SW480 (cell line): ENCODE measurements around the gene TMPRSS2.

Experiments used
- DNase-seq: peaks from one replicate; pipeline ENCODE4 v3.0.0-alpha.2; 2016; ENCODE audit warnings: low spot score

The TMPRSS2 gene

DNA sequence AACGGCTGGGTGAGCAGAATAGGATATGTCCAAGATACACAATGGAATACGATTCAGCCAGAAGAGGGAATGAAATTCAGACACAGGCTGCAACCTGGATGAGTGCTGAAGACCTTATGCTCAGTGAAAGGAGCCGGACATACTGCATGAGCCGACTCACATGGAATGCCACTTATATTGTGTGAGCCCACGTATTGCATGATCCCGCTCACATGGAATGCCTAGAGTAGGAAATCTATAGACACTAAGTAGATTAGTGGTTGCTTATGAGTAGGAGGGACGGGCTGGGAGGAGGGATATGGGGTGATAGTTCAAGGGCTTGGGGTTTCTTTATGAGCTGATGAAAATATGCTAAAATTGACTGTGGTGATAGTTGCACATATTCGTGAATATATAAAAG is 26.8 kb downstream of the TMPRSS2 start:
- DNase-seq, result peak; percentile 48

DNA sequence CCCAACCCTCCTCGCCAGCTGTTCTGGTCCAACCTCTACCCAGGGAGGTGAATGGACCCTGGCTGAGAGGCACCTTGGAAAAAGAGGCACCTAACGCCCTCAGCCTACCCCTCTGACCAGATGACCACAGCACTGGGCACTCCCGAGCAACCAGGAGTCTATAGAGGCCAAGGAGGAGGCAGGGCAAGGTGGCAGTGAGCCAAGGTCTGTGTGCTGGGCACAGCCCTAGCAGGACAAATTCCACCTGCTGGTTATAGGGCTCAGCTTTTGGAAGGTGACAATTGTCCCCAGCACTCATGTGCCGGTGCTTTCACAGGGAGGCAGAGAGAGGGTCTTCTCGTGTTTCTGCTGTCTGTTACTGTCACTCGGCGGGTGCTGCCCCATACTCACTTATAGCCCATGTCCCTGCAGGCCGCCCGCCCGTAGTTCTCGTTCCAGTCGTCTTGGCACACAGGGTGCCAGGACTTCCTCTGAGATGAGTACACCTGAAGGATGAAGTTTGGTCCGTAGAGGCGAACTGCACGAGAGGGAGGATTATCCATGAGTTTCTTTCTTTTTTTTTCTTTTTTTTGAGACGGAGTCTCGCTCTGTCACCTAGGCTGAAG is 27.8 kb downstream of the TMPRSS2 start:
- DNase-seq, result no peak

GRCh38 chr21:41479686-41480085 is 28.3 kb downstream of the TMPRSS2 start:
- no peak for DNase-seq

GRCh38 chr21:41478319-41479177 is 29.4 kb downstream of the TMPRSS2 start:
- peak; percentile 42 for DNase-seq

DNA sequence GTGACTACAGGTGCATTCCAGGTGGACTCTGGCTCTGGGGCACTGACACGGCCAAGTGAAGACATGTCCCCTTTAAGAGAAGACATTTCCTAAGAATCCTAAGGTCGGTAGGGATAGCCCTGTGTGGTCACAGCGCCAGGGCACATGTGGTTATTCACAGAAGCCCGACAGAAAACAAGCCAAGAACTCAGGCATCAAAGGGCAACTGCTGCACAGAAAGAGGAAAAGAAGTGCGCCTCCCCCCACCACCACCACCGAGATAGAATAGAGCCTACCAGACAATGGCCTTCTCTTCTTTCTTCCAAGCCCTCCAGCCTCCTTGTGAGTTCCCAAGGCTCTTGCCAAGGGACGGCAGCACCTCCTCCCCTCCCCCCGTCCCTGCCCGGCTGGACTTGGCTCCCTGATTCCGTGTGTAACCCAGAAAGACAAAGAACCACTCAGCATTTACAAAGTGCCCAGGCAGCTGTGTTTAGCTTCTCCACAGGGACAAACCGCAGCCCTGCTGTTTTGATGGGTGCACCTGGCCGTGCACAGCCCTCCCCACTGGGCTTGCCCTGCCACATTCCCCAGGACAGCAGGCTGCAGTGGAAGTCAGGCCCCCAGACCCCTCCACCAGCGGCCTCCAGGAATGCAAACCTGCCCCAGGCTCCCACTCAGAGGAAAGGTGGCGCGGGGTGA is 30.2 kb downstream of the TMPRSS2 start:
- DNase-seq, result peak; percentile 75

DNA sequence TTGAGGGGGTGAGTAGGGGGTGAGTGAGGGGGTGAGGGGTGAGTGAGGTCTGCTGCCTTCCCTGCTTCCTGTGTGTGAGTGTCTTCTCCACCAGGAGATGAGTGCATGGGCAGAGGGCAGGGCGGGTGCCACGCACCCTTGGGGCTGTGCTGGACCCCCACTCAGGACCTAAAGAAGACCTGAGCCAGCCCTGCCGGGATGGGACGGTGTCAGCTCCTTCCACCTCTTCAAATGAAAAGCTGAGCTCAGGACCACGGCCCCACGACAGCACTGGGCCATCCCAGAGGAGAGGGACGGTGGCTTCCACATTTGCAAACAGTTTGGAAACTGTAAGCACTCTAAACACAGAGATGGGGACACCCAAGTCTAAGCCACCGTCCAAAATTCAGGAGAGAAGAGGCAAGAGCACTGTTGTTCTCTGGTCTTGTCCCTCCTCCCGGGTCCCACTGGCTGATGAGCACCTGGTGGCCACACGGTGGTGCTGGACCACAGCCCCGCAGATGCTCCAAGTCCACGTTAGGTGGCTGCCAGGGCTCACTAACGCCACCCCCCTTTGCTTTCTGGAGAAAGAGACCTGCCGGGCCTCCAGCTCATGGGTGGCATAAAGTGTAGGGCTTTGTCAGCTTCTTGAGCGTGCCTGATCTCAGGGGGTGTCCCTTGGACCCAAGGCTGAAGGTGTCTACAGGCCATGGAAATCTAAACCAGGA is 32.1 kb downstream of the TMPRSS2 start:
- no peak for DNase-seq

DNA sequence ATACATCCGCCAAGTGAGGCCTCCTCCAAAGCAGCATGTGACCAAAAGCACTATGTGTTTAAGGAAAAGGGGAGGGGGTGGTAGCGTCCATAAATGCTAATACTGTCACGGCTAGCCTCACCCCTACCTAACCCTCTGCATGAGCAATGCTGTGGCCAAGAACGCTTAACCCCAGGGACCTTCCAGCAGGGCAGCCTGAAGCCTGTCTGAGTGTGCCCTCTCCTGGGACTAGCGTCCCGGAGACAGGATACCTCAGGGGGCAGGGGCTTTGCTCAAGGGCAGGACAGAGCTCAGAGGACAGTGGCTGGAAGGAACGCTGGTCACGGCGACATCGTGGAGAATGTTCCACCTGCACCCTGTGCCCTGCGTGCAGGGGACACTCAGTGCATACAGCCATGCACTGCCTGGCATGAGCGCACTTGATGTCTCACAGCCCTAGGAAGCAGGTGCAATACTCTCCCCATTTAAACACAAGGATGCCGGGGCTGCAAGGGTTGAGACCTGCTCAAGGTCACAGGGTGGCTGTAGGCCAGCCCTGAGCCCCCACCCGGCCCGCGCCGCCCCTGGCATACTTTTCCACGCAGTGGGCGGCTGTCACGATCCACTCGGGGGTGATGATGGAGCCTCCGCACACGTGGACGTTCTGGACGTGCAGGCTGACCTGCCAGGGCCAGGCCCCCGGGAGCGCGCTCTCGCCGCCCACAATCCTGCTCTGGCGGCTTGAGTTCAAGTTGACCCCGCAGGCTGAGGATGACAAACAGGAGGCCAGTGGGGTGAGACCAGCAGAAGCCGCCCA is 35.0 kb downstream of the TMPRSS2 start:
- no peak for DNase-seq

GRCh38 chr21:41470054-41470453 is 37.9 kb downstream of the TMPRSS2 start:
- DNase-seq, result peak; percentile 49

DNA sequence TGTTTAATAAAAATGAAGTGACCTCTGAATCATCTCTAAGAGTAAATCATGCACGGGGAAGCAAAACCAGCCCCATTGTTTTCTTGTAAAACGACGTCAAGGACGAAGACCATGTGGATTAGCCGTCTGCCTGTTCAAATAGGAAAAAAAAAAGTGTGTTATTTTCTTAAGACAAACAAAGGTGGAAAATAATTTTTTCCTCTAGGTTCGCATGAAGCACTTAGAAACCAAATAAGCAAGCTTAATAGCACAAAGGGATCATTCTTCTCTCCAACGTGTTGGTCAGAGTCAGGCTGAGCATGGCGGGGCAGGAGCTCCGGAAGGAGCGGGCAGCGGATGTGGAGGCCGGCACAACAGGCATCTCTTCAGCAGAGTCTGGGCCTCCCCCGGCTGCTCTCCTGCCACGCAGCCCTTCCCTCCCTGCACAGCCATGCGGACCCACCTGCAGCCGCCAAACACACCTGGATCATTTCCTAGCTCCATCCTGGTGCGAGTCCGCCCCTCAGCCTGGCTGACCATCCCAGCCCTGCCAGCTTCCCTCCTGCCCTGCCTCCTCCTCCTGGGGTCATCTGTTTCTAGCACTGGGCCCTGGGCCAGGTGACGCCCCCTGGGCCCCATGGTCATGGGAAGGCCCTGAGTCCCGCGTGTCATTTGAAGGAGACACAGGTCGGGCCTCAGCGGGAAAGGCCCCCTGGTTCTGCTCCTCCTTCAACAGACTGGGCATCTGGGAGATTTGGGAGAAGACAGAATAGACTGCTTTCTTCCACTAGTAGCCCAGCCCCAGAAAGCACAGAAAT is 41.7 kb downstream of the TMPRSS2 start:
- no peak for DNase-seq

GRCh38 chr21:41465176-41465781 is 42.7 kb downstream of the TMPRSS2 start:
- no peak for DNase-seq

DNA sequence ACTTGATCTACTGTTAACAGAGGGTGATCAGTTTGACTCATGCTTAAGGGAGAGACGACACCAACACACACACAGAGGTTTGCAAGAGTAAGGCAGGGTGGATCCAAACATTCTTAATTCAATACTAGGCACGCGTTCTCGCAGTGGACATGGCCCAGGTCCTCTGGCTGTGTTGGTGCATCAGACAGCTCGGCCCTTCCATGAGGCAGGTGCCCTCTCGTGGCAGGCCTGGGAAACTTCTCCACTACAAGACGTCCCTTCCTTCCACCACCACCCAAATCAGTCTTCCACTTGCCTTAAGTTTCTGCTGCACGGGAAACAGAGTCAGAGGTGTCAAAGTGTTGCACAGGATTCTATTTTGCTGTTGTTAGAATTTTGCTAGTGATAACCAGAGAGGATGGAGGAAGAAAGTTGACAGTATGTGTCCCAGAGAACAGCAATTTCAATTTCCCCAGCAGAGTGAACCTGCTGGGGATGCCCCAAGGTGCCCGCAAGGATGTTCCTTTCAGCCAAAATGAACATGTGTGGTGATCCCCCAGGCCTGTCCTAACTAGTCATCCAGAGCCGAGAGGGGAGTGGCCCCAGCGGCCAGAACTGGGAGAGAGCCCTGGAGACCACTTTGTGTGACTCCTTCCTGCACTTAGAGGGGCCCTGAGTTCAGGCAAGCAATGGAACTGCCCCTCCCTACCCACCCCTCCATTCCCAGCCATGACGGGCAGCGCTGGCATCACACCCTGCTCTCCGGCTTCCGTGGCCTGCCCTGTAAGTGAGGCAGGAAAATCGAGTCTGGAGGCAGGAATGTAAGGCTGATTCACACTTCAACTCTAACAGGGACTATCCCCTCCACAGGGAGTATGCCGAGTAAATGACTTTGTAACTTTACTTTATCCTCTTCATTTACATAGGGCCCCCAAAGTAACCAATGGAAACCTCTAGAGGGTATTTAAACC is 47.1 kb downstream of the TMPRSS2 start:
- peak; percentile 76 for DNase-seq

DNA sequence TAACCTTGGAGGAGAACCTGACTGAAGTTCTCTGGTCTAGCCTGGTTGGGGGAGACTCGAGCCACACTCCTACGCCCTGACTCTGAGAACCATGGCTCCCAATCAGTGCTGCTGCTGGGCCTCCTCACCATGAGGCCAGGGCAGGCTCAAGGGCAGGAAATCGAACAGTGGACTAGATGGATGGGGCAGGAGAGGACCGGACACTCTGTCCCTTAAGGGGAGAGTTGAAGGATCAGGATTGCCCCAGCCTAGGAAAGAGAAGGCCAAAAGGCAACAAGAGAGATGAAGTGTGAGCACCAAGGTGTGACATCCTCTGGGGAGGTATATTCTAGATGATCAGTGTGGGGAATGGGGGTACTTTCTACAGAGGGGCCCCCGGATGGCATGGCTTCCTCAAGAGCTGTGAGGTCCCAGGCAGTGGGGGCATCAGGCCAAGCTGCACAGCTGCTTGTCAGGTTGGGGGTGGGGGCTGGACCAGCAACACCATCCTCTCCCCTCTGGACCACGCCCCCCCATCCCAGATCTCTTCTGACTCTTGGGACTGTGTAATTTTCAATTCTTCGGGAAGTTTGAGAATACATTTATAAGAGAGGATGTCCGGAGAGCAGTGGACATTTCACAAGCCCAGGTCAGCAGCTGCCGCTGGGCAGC is 47.9 kb downstream of the TMPRSS2 start:
- no peak for DNase-seq

GRCh38 chr21:41458559-41458958 is 49.4 kb downstream of the TMPRSS2 start:
- DNase-seq, result no peak

- no peak for DNase-seq
Observed at GRCh38 chr21:41458121-41458520, 49.8 kb downstream of the TMPRSS2 start.

DNA sequence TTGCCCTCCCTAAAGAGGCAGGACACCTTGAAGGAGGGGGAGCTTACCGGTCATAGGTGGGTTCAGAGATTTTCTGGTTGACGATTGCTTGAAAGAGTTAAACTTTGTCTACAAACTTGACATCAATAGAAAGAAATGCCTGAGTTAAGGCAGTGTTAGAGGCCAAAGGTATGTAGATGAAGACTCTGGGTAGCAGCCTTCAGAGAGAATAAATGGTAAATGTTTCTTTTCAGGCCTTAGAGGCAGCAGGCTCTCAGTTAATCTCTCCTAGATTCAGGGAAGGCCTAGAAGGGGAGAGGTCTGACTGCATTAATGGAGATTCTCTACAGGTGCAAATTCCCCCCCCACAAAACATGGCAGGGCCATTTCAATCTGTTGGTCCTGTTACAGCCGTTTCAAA is 54.2 kb downstream of the TMPRSS2 start:
- no peak for DNase-seq

- no peak for DNase-seq
Observed at GRCh38 chr21:41453198-41453597, 54.8 kb downstream of the TMPRSS2 start.

DNA sequence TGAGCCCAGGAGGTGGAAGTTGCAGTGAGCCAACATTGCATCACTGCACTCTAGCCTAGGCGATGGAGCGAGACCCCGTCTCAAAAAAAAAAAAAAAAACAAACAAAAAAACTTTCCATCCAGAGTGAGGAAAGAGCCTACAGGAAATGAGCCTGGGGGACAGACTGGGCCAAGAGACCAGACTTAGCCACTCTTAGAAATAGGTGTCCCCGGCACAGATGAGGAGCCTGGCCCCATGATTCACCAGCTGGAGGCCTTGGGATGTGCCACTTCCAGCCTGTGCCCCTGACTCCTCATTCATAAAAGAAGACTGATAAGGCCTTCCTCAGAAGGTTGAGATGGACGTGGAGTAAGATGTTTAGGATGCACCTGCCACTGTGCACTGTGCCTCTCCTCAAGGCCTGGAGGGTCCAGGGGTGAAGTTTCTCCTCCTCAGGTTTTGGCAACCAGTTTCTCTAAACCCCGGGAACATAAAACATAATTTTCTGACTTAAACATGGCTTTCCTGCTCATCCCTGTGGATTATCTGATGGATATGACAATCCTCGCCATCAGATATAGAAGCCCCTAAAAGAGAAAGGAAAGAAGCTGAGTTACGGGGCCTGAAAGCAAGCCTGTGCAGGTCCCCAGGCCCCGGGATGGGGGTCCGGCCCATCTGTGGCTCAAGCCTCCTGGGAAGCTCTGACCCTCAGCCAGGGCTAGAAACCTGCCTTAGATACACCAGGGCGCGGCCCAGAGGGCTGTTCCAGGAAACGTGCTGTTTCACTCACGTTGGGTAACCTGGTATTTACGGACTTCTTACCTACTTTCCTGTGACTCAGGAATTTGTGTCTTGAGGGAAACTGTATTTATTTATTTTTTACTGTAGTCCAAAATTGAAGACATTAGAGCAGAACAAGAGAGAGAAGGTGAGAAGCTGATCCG is 55.9 kb downstream of the TMPRSS2 start:
- no peak for DNase-seq

DNA sequence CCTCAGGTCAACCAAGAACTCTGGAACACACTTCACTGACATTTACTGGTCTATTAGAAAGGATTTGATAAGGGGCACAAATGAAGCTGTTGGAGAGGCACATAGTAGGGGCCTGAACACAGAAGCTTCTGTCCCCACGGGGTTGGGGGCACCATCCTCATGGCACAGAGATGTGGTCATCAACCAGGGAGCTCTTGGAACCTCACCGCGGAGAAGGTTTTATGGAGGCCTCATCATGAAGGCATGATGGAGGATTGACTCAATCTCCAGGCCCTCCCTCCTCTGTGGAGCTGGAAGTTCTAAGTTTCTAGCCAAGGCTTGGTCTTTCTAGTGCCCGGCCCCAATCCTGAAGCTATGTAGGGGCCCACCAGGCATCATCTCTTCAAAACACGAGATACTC is 58.3 kb downstream of the TMPRSS2 start:
- DNase-seq, result no peak
